Body of pancreas (tissue), 4 donors: ENCODE measurements around the gene ZNF276. TPM values are rescaled to one million over a fixed set of nuclear protein-coding genes. Genes with fewer than 3 reads are reported as not detected.
"Not testable (repeated sequence)": the region's sequence is repeated elsewhere in the genome, so short reads cannot be mapped to it uniquely, and the experiment has no call there.

Experiments used
- ATAC-seq: fragments of 150-250 bp; one replicate; pipeline ENCODE4 v1.9.1; 2016
- DNase-seq, 4 donors: peaks; one replicate each; pipeline ENCODE4 v3.0.0-alpha.2; 2019
- H3K27ac ChIP-seq, 4 donors: fragments of 200-600 bp; sonication (generic); 1 replicate in 3 of 4; 2 replicates in 1 of 4; pipeline versions ENCODE4 v1.5.1 to v1.6.1; 2016 to 2019; ENCODE audit warnings: mild to moderate bottlenecking in 1 of 4, mixed read lengths in 1 of 4, moderate library complexity in 1 of 4
- H3K27me3 ChIP-seq, 2 donors: fragments of 200-600 bp; sonication (generic); one replicate each; pipeline ENCODE4 v1.6.0; 2016; ENCODE audit warnings: mild to moderate bottlenecking in 1 of 2
- H3K36me3 ChIP-seq, 2 donors: fragments of 200-600 bp; sonication (generic); replicated peaks in 1 of 2; 2 replicates each; pipeline ENCODE4 v1.5.1; 2016; ENCODE audit warnings: low read depth in 2 of 2; ENCODE audit not compliant: insufficient read depth in 1 of 2
- H3K4me1 ChIP-seq: fragments of 200-600 bp; sonication (generic); one replicate; pipeline ENCODE4 v1.6.0; 2016
- H3K4me3 ChIP-seq, 2 donors: fragments of 200-600 bp; sonication (generic); 1 replicate in 1 of 2; 2 replicates in 1 of 2; pipeline ENCODE4 v1.5.1; 2016 to 2019
- H3K9me3 ChIP-seq, 3 donors: fragments of 200-600 bp; sonication (generic); 1 replicate in 2 of 3; 2 replicates in 1 of 3; pipeline ENCODE4 v1.5.1; 2016
- CTCF ChIP-seq, 7 experiments: fragments of 450-650 bp in 4 of 7; fragments of 200-600 bp in 3 of 7; sonication (generic) in 3 of 7; IDR thresholded peaks; one replicate each; pipeline ENCODE4 v1.5.1; 2016 to 2019; ENCODE audit warnings: antibody characterized with exemption in 7 of 7
- POLR2A ChIP-seq, 3 donors: fragments of 450-650 bp; IDR thresholded peaks; one replicate each; pipeline ENCODE4 v1.6.1; 2016; ENCODE audit warnings: antibody characterized with exemption in 3 of 3, mild to moderate bottlenecking in 2 of 3
- WGBS, 2 donors: methylation state at CpG; one replicate each; pipeline ENCODE4 v1.1.5; 2017; 5-methylcytosine and 5-hydroxymethylcytosine counted together
- intact Hi-C: fragments of 100-400 bp; cut with DNase I; formaldehyde crosslinking; loops from one replicate; pipeline ENCODE4 v1.15.1; 2023
- total RNA-seq, 2 donors: library from RNA; depleted of rRNA; stranded (reverse); fragments of >200 nt; gene quantifications; one replicate each; pipeline ENCODE4 v1.1.0, GENCODE V29; 2016

ZNF276 gene
- total RNA-seq, 2 donors from 2014 or later: 20.8 to 41.2 TPM

GRCh38 chr16:89764711-89765201 lies 43.4 kb downstream of the ZNF276 start:
- intact Hi-C loops: no loop called here
- peak in 3 of 4 donors; percentile 21 to 73 (median 22) for DNase-seq
- Histone ChIP-seq H3K27me3 (no peaks in the 10 kb centered on the region), H3K36me3 (no peaks in the 10 kb centered on the region), H3K27ac (peak overlapping the region in 1 of 4 donors; percentile 45), H3K4me3 (no peak overlapping the region), H3K4me1 (no peaks in the 10 kb centered on the region), H3K9me3 (no peaks in the 10 kb centered on the region)
- TF ChIP-seq CTCF (IDR thresholded peaks at IDR 0.05) (no peak), POLR2A (IDR thresholded peaks at IDR 0.05) (peak in 1 of 3 donors; percentile 39)
- ATAC-seq: no peak
- WGBS, 2 donors: 70 to 87% methylated on average over 9 to 18 of the region's 18 CpGs

GRCh38 chr16:89765292-89765830 lies 44.0 kb downstream of the ZNF276 start:
- no peak for DNase-seq
- Histone ChIP-seq H3K4me3 (no peak overlapping the region), H3K9me3 (no peaks in the 10 kb centered on the region), H3K36me3 (no peaks in the 10 kb centered on the region), H3K4me1 (no peaks in the 10 kb centered on the region), H3K27me3 (no peaks in the 10 kb centered on the region), H3K27ac (peak overlapping the region in 1 of 4 donors; percentile 45)
- no peak for ATAC-seq
- intact Hi-C loops: no loop called here
- TF ChIP-seq POLR2A (IDR thresholded peaks at IDR 0.05) (no peak), CTCF (IDR thresholded peaks at IDR 0.05) (no peak)
- 72 to 93% methylated on average over 5 to 10 of the region's 10 CpGs for WGBS, 2 donors

DNA sequence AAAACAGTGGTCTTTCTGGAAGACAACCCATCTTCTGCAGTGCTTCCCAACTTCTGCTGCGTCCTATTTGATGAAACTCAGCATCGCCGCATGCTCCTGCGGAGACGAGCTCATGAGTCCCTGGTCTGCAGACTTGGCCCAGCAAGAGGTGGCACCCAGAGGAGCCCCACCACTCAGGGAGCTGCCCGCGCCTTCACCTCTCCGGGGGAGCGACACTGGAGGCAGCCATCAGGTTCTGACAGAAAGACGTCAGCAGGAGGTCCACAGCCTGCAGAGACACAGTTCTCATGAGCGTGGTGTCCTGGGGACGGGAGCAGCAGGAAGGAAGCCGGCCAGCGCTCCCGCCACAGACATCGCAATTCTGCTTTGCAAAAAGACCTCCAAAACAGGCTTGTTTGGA lies 49.0 kb downstream of the ZNF276 start:
- 96% methylated on average over 16 of the region's 16 CpGs; no CpG with 5 or more reads in 1 of the 2 donors for WGBS, 2 donors
- DNase-seq: no peak

DNA sequence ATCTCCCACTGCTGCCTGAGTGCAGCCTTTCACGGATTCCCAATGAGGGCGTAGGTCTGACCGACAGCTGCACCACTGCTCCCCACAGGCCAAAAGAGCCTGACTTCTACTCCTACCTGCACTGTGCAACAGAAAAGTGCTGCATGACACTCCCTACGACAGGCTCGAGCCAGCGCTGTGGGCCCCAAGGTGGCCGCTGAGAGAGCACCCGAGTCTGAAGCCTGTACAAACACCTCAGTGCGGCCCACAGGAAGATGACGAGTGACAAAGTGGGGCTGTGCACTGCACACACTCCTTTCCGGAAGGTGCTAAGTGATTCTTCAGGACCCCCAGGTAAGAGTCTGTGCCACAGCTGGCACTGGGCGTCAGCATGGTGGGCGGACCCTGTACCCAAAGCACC lies 53.9 kb downstream of the ZNF276 start:
- no peak for TF ChIP-seq POLR2A (IDR thresholded peaks at IDR 0.05)
- TF ChIP-seq CTCF (IDR thresholded peaks at IDR 0.05): no peak
- DNase-seq (no peak), ATAC-seq (no peak)
- Histone ChIP-seq H3K27ac (no peak overlapping the region), H3K4me1 (no peaks in the 10 kb centered on the region), H3K9me3 (no peaks in the 10 kb centered on the region), H3K4me3 (no peak overlapping the region), H3K36me3 (no peaks in the 10 kb centered on the region), H3K27me3 (no peaks in the 10 kb centered on the region)
- intact Hi-C loops: no loop called here
- WGBS, 2 donors: 85 to 96% methylated on average over 6 to 11 of the region's 13 CpGs

More for the DNA sequence above, 49.0 kb downstream of the ZNF276 start:
- Histone ChIP-seq H3K27me3 (no peaks in the 10 kb centered on the region), H3K9me3 (no peaks in the 10 kb centered on the region), H3K36me3 (no peaks in the 10 kb centered on the region), H3K4me3 (no peak overlapping the region), H3K27ac (no peak overlapping the region), H3K4me1 (no peaks in the 10 kb centered on the region)
- ATAC-seq: no peak
- TF ChIP-seq CTCF (IDR thresholded peaks at IDR 0.05) (no peak), POLR2A (IDR thresholded peaks at IDR 0.05) (no peak)
- intact Hi-C loops: no loop called here

- H3K36me3 ChIP-seq, H3K27ac ChIP-seq, H3K4me1 ChIP-seq, intact Hi-C loops, H3K9me3 ChIP-seq, ATAC-seq, DNase-seq, H3K4me3 ChIP-seq, H3K27me3 ChIP-seq: not testable (repeated sequence)
- 86 to 98% methylated on average over 5 of the region's 5 CpGs for WGBS, 2 donors
Observed at GRCh38 chr16:89778211-89778610, 56.9 kb downstream of the ZNF276 start.
